ENCODE results near the gene MSRB2.

MSRB2 gene

GRCh38 chr10:23095404-23095965, at the start of gene MSRB2:
TSS of gene MSRB2 (plus strand) at chr10:23095579. CDS start at chr10:23095609, 30 bp downstream.
- no peak for TF ChIP-seq CTCF (IDR thresholded peaks at IDR 0.05)

- no peak for TF ChIP-seq CTCF (IDR thresholded peaks at IDR 0.05)
Observed at GRCh38 chr10:23046027-23046426, 49.4 kb upstream of the MSRB2 start.

GRCh38 chr10:23047201-23048050, 48.0 kb upstream of the MSRB2 start:
- no peak for TF ChIP-seq CTCF (IDR thresholded peaks at IDR 0.05)

GRCh38 chr10:23048191-23048590, 47.2 kb upstream of the MSRB2 start:
- no peak for TF ChIP-seq CTCF (IDR thresholded peaks at IDR 0.05)

GRCh38 chr10:23051278-23051677, 44.1 kb upstream of the MSRB2 start:
- no peak for TF ChIP-seq CTCF (IDR thresholded peaks at IDR 0.05)

GRCh38 chr10:23051855-23052331, 43.5 kb upstream of the MSRB2 start:
- no peak for TF ChIP-seq CTCF (IDR thresholded peaks at IDR 0.05)

- TF ChIP-seq CTCF (IDR thresholded peaks at IDR 0.05), result no peak
Observed at GRCh38 chr10:23053036-23053435, 42.3 kb upstream of the MSRB2 start.
